Measurements from ENCODE around the gene ERC2.

The ERC2 gene

DNA sequence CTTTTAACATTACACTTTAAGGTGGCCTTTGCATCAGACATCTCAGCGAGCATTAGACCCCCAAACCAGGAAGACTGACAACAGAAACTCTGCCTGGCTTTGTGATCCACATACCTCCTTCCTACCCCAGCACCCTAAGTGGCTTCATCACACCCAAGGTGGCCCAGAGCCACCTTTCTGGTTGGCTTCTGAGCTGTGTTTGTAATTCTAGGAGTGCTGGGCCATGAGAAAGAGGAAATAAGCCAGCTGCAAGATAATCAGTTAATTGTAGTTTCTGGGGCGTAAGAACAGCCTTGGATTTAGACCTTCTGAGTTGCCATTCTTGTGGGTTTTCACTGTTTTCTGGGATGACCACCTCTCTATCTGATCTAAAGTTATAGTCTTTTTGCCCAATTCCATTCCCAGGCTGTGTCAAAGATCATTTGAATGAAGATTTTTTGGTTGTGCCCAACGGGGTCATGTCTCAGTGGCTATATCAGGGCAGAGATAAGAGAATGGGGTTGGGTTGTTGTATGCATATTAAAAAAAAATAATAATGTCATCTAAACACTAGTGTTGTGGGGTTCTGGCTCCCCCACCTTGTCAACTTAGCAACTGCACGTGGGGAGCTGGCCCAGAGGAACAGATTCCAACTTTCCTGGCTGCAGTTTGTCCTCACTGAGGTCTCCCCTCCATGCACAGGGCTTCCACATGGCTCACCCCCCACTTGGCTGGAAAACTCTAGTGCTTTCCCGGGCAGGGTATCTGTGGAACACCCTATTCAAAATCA lies 746.4 kb downstream of the ERC2 start:
- no peak for DNase-seq

GRCh38 chr3:55720614-55721013 lies 747.7 kb downstream of the ERC2 start:
- no peak for DNase-seq

DNA sequence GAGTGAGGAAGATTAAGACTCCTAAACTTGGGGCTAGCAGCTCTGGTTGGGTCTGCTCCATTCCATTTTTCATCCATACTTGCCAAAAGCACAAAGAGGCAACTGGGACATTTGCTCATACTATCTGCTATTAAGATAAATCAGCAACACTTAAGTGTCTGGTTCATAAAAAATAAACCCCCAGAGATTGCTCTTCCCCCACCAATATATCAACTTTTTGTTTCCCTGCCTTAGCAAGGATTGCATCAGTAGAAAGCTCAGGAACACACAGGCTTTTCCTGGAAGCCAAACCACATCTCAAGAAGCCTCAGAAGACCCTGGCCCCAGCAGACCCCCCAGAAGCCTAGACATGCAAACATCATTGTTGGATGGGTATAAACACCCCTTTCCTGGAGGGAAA lies 748.8 kb downstream of the ERC2 start:
- DNase-seq = no peak

DNA sequence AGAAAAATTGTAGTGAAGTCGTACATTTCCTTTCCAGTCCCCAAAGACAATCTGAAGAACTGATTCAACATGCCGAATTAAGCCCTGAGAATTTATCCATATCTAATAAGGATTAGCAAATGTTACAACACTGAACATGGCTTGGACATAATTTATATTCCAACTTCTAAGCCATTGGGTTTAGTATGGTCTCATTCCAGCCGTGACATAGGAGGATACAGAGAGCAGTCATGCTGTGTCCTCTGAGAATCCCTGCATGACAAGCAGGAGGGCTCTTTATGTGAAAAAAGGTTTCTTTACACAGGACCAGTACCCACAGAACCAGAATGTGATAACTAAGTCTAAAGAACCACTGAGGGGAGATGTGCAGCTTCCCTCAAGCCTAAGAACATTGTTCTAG lies 749.3 kb downstream of the ERC2 start:
- no peak for DNase-seq

DNA sequence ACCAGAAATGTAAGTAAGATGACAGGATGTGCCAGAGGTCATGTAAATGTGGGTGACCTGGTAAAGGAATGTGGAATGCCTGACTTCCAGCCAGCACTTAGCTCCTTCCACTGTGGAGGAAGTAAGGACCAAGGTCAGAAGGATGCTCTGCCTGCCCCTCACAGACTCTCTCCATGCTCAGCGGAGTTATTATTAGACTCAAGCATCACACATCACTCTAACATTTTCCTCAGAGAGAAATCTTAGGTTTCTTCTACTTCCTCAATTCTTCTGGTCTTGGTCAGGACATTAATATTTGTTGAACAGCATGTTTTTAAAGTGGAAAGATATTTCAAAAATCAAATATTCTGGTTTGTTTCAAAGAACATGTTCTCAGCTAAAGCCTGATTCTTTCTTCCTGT lies 749.7 kb downstream of the ERC2 start:
- DNase-seq = no peak

- no peak for DNase-seq
Measured at GRCh38 chr3:55718074-55718473, 750.2 kb downstream of the ERC2 start.

- no peak for DNase-seq
Measured at GRCh38 chr3:55717481-55717880, 750.8 kb downstream of the ERC2 start.

DNA sequence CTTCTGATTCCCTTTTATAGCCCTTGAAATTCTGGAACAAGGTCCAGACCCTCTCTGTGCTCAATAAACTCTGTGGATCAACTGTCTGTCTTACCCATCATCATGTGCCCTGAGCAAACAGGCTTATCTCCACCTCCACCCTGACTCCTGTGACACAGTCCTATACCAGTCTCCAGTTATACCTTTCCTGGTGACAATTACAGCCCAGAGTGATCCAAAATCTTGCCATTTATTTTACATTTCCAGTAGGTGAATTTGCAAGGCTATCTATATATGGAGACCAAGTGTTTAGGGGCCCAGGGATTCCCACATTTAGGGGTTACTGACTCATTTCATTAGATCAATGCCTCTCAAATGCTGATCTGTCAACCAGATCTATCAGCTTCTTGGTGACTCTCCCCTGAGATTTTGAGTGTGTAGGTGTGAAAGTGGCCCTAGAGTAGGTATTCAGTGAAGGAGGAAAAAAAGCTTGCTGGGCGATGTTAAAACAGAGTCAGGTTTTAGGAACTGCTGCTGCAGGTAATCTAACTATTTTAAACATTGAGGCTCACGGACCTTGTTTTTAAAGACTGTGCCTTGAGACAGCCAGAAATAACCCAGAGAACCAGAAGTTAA lies 751.5 kb downstream of the ERC2 start:
- no peak for DNase-seq

GRCh38 chr3:55716044-55716443 lies 752.2 kb downstream of the ERC2 start:
- DNase-seq = no peak

GRCh38 chr3:55714057-55714456 lies 754.2 kb downstream of the ERC2 start:
- DNase-seq = no peak

DNA sequence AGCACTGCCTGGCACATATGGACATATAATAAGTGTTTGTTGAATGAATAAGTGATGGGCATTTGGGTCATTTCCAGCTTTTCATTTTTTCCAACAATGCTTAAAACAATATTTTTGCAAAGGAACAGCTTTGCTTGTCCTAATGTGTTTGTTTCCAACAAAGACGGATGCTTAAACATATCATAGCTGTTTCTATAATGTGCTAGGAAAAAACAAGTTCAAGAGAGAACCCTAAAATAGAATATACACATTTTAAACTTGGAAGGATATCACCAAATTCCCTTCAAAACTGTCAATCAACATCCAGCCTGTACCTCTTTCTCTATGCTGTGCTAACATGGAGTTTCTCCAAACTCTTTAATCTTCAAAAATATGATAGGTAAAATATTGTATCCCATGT lies 756.6 kb downstream of the ERC2 start:
- no peak for DNase-seq

GRCh38 chr3:55709411-55710012 lies 758.8 kb downstream of the ERC2 start:
- no peak for DNase-seq

- DNase-seq = no peak
Measured at GRCh38 chr3:55708921-55709320, 759.3 kb downstream of the ERC2 start.

DNA sequence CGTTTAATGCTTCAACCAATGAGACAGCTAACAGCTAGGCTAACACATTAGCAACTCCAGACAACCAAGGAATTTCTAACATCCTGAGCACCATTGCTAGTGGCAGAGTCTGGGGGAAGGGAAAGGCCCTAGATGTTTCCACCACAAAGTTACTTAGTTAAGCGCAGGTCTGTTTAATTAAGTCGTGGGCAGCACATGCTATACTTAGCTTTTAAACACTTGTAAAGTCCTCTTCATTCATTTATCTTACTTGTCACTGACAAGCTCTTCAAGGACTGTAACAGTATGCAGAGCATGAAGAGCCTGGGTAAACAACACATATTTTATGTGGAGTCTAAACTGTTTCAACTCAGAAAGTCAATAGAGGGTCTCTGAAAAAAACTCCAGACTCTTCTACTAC lies 760.0 kb downstream of the ERC2 start:
- DNase-seq = no peak

GRCh38 chr3:55704521-55704920 lies 763.7 kb downstream of the ERC2 start:
- DNase-seq = no peak

GRCh38 chr3:55702822-55703221 lies 765.4 kb downstream of the ERC2 start:
- no peak for DNase-seq

DNA sequence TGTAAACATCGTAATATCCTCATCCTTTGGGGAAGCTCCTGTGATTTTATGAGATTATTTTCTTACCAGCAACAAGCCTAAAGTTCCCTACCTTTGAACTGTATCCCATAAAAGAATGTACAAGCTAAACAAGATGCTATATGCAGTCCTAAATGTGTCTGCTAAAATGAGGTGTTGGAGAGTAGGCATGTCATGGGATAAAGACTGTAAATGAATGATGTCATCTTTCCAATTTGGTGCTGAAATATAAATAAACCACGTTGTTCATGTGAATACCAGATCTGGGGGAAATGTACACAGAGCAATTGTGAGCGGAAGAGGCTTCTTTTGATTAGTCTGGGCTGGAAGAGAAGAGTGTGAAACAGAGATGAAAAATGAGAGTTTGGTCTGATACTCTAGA lies 766.3 kb downstream of the ERC2 start:
- DNase-seq = no peak

GRCh38 chr3:55698831-55699230 lies 769.4 kb downstream of the ERC2 start:
- DNase-seq = no peak

GRCh38 chr3:55697177-55697865 lies 770.9 kb downstream of the ERC2 start:
- DNase-seq = no peak

DNA sequence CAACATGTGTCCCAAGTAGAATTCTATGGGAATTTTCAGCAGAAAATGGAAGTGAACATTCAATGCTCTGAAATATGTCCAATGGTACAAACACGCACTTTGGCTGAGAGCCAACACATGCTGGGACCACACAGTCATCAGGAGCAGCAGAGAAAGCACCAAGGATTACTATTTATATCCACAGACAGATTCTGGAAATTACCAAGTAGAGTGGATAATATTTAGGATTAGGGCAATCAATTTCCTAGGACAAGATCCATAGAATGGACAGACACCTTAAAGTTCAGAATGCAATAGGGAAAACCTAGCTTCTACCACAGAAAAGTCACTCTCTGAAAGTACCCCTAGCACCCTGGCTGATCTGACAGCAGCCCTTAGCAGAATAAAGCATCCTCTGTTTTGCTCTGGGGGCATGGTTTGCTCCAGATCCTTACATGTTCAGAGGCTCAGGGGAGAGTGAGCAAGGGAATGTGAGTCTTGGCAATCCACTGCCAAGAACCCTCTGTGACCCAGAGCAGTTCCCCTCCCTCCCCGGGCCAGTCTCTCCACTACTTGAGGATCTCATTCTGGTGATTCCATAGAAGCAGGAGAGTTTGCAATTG lies 775.2 kb downstream of the ERC2 start:
- no peak for DNase-seq

DNA sequence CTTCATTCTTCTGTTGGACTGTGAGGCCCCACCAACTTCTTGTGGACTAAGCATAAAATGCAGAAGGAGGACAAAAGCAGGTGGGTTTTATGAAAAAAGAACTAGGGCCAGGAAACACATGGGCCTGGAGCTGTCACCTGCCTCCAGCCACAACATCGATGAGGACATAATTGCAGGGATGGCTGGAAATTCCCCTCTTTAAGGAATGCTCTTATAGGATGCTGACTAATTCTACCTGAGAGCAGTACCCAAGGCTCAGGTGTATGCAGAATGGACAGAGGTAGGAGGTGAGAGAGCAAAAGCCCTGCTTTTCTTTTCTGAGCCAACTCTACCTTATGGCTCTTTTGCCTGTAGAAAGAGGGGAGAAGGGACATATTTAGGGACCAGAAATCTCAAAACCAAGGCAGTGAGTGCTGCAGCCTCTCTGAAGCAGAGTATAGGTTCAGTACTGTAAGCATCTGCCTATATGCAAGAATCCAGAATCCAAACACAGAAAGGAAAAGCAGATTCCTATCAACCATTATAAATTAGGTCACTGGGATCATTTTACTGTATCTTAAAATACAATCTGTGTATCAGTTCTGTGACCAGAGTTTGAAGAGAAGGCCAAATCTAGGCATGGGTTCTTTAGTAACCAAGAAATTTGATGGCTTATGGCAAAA lies 775.8 kb downstream of the ERC2 start:
- DNase-seq = no peak

DNA sequence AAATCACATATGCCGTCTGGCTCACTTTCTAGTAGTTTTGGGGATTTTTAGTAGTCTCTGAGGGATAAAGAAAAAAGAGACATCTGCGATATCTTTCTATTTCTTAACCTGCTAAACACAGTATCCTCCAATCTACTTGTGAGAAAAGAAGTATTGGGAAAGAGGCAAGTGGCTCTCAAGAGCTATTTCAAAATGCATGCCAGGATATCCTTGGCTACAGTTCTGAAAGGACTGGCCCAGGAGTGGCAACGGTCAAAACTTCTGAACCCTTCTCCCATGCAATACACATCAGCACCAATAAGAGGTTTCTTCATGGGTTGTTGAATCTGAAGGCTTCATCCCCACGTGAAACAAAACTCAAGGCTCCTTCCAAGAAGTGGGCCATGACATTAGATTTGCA lies 777.1 kb downstream of the ERC2 start:
- DNase-seq = no peak

GRCh38 chr3:55690726-55691125 lies 777.5 kb downstream of the ERC2 start:
- no peak for DNase-seq
